H1 (cell line): ENCODE results near the gene LIPC.

ENCODE experiments used
- ASH2L ChIP-seq: fragments of 200-600, 300-600 bp; sonication (generic); IDR thresholded peaks from one replicate; pipeline ENCODE4 v1.7.1; 2017; ENCODE audit warnings: low read length
- EP300 ChIP-seq, 2 experiments: IDR thresholded peaks; 1 replicate in 1 of 2; 2 replicates in 1 of 2; pipeline ENCODE4 v1.6.1; 2011 to 2012; ENCODE audit warnings: low read depth in 2 of 2, low read length in 2 of 2, mild to moderate bottlenecking in 2 of 2, borderline replicate concordance in 1 of 2, inconsistent platforms in 1 of 2, moderate library complexity in 1 of 2
- GTF2F1 ChIP-seq: IDR thresholded peaks from 2 replicates; pipeline ENCODE4 v1.6.1; 2012; ENCODE audit warnings: low read depth, low read length, improper control_type of control experiment, borderline replicate concordance
- HDAC6 ChIP-seq: IDR thresholded peaks from one replicate; pipeline ENCODE4 v1.7.1; 2012; ENCODE audit warnings: low read depth, mild to moderate bottlenecking, inconsistent platforms, low read length, moderate library complexity
- POLR2A ChIP-seq, 2 experiments: IDR thresholded peaks; 1 replicate in 1 of 2; 2 replicates in 1 of 2; pipeline ENCODE4 v1.6.1; 2011; ENCODE audit warnings: low read depth in 2 of 2, low read length in 2 of 2, mild to moderate bottlenecking in 2 of 2; ENCODE audit errors: control extremely low read depth in 1 of 2
- POLR2AphosphoS5 ChIP-seq: IDR thresholded peaks from 2 replicates; pipeline ENCODE4 v1.6.1; 2011; ENCODE audit warnings: low read depth, low read length
- RFX5 ChIP-seq: IDR thresholded peaks from 2 replicates; pipeline ENCODE4 v1.6.1; 2011; ENCODE audit warnings: low read depth, low read length, improper control_type of control experiment, borderline replicate concordance
- SIN3A ChIP-seq, 2 experiments: IDR thresholded peaks in 1 of 2; conservative IDR thresholded peaks in 1 of 2; 2 replicates each; pipeline ENCODE4 v1.6.1; 2011 to 2012; ENCODE audit warnings: low read length in 2 of 2, improper control_type of control experiment in 1 of 2, low read depth in 1 of 2, mild to moderate bottlenecking in 1 of 2
- SIX5 ChIP-seq: IDR thresholded peaks from 2 replicates; pipeline ENCODE4 v1.6.1; 2011; ENCODE audit warnings: mild to moderate bottlenecking, low read depth, low read length
- TF ChIP-seq, protein P1 (sequence below), 3 experiments: IDR thresholded peaks; 1 replicate in 2 of 3; 2 replicates in 1 of 3; pipeline versions ENCODE4 v1.5.1 to v1.6.1; 2011; ENCODE audit warnings: low read length in 3 of 3, mild to moderate bottlenecking in 3 of 3, inconsistent platforms in 2 of 3, low read depth in 1 of 3, moderate library complexity in 1 of 3; ENCODE audit not compliant: insufficient read depth in 1 of 3; ENCODE audit errors: control extremely low read depth in 1 of 3
- TF ChIP-seq, protein P2 (sequence below): IDR thresholded peaks from 2 replicates; pipeline ENCODE4 v1.6.1; 2012; ENCODE audit warnings: inconsistent platforms

DNA sequence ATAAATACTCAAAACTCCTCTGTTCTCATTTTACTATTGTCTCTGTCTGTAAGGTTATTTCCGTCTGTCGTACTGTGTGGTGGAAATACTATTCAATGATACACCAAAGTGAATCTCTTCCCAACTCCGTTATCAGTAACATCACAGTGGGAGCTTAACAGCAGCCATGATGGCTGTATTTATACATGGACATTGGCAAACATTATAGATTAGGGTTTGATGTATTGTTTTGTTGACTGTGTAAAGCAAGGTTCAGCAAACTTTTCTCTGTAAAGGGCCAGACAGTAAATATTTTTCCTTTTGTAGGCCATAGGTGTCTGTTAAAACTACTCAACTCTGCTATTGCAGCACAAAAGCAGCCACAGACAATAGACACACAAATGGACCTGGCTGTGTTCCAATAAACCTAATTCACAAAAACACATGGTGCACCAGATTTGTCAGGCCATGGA lies 23.2 kb downstream of the LIPC start:
- no peak for TF ChIP-seq EP300 (IDR thresholded peaks at IDR 0.05; ENCODE audit: borderline replicate concordance in 1 of 2, low read depth in 2 of 2, low read length in 2 of 2)
- no peak for TF ChIP-seq POLR2AphosphoS5
- TF ChIP-seq, protein P1, sequence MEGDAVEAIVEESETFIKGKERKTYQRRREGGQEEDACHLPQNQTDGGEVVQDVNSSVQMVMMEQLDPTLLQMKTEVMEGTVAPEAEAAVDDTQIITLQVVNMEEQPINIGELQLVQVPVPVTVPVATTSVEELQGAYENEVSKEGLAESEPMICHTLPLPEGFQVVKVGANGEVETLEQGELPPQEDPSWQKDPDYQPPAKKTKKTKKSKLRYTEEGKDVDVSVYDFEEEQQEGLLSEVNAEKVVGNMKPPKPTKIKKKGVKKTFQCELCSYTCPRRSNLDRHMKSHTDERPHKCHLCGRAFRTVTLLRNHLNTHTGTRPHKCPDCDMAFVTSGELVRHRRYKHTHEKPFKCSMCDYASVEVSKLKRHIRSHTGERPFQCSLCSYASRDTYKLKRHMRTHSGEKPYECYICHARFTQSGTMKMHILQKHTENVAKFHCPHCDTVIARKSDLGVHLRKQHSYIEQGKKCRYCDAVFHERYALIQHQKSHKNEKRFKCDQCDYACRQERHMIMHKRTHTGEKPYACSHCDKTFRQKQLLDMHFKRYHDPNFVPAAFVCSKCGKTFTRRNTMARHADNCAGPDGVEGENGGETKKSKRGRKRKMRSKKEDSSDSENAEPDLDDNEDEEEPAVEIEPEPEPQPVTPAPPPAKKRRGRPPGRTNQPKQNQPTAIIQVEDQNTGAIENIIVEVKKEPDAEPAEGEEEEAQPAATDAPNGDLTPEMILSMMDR (IDR thresholded peaks at IDR 0.05; ENCODE audit: control extremely low read depth in 1 of 3, insufficient read depth in 1 of 3, low read depth in 1 of 3, low read length in 3 of 3) = no peak
- TF ChIP-seq ASH2L = no peak
- no peak for TF ChIP-seq SIN3A (conservative IDR thresholded peaks at IDR 0.05 in 1 of 2, IDR thresholded peaks at IDR 0.05 in 1 of 2; ENCODE audit: low read depth in 1 of 2, low read length in 2 of 2)
- TF ChIP-seq GTF2F1 = no peak
- no peak for TF ChIP-seq SIX5
- TF ChIP-seq, protein P2, sequence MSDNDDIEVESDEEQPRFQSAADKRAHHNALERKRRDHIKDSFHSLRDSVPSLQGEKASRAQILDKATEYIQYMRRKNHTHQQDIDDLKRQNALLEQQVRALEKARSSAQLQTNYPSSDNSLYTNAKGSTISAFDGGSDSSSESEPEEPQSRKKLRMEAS = no peak
- no peak for TF ChIP-seq RFX5
- TF ChIP-seq HDAC6 = no peak
- TF ChIP-seq POLR2A (IDR thresholded peaks at IDR 0.05; ENCODE audit: control extremely low read depth in 1 of 2, low read depth in 2 of 2, low read length in 2 of 2) = no peak
